Adrenal gland (tissue), 12 donors: ENCODE measurements around the gene ATP6V1C2. TPM values are rescaled to one million over a fixed set of nuclear protein-coding genes. Genes with fewer than 3 reads are reported as not detected.

ENCODE experiments used
- DNase-seq, 7 donors: peaks; one replicate each; pipeline ENCODE4 v3.0.0-alpha.2; 2019 to 2020
- H3K27ac ChIP-seq, 5 donors: fragments of 200-600 bp; sonication (generic) in 4 of 5; 1 replicate in 3 of 5; 2 replicates in 2 of 5; pipeline versions ENCODE4 v1.5.1 to v1.8.0; 2016 to 2020; ENCODE audit warnings: mild to moderate bottlenecking in 1 of 5
- H3K27me3 ChIP-seq: fragments of 200-600 bp; 2 replicates; pipeline ENCODE4 v1.8.0; 2021
- H3K36me3 ChIP-seq, 2 donors: fragments of 200-600 bp; replicated peaks in 1 of 2; 1 replicate in 1 of 2; 2 replicates in 1 of 2; pipeline versions ENCODE4 v1.5.1 to v1.8.0; 2018 to 2022
- H3K4me1 ChIP-seq, 2 donors: fragments of 200-600 bp; replicated peaks in 1 of 2; 1 replicate in 1 of 2; 2 replicates in 1 of 2; pipeline versions ENCODE4 v1.5.1 to v1.8.0; 2018 to 2021
- H3K4me3 ChIP-seq, 4 donors: fragments of 200-600 bp; sonication (generic) in 3 of 4; one replicate each; pipeline ENCODE4 v1.5.1; 2016 to 2018
- H3K9me3 ChIP-seq, 3 donors: fragments of 200-600 bp; sonication (generic) in 1 of 3; replicated peaks in 1 of 3; 1 replicate in 2 of 3; 2 replicates in 1 of 3; pipeline versions ENCODE4 v1.5.1 to v1.8.0; 2016 to 2021
- POLR2A ChIP-seq, 2 donors: fragments of 450-650 bp; IDR thresholded peaks; one replicate each; pipeline ENCODE4 v1.6.1; 2017; ENCODE audit warnings: antibody characterized with exemption in 2 of 2, mild to moderate bottlenecking in 2 of 2, moderate library complexity in 1 of 2
- WGBS, 4 donors: extraction: QIAGEN DNeasy Blood & Tissue Kit in 2 of 4; methylation state at CpG; one replicate each; pipeline versions ENCODE4 v1.1.5 to v1.1.7; 2013 to 2017; 5-methylcytosine and 5-hydroxymethylcytosine counted together
- intact Hi-C, 2 donors: fragments of 100-400 bp; cut with DNase I; formaldehyde crosslinking; loops; one replicate each; pipeline versions ENCODE4 v1.14.1 to v1.15.0; 2022 to 2023
- polyA plus RNA-seq, 3 donors: library from polyadenylated mRNA; stranded (reverse); fragments of 200-250 nt in 2 of 3; fragments of 350-450 nt in 1 of 3; fragmentation: Illumina TruSeq in 1 of 3; extraction: RNeasy Lipid Tissue Mini Kit (QIAGEN cat#74804) in 1 of 3; gene quantifications; one replicate each; pipeline ENCODE4 v1.2.3, GENCODE V29; 2013 to 2014
- total RNA-seq, 9 donors: library from RNA; depleted of rRNA in 4 of 9; stranded (reverse); fragments of >200 nt in 4 of 9; fragments of 120-200 nt in 1 of 9; fragmentation: NEBNext Ultra II Directional in 1 of 9; extraction: Animal tissue kit (Norgen Biotek cat#: 25700) in 1 of 9; gene quantifications; one replicate each; pipeline versions ENCODE4 v1.1.0 to v1.2.4, GENCODE V29; 2013 to 2023
- TF ChIP-seq, protein P1 (sequence below), 6 experiments: fragments of 450-650 bp in 4 of 6; fragments of 200-600 bp in 2 of 6; sonication (generic) in 1 of 6; IDR thresholded peaks; 1 replicate in 5 of 6; 2 replicates in 1 of 6; pipeline versions ENCODE4 v1.5.1 to v1.8.0; 2016 to 2021; ENCODE audit warnings: antibody characterized with exemption in 6 of 6, mild to moderate bottlenecking in 2 of 6, moderate library complexity in 1 of 6
- donor health status: healthy with polysubstance abuse.
- donor health status: Bipolar disorder and iron deficiency.
- donor health status: DM: yes; HTN: yes; CAD: no.
- donor health status: DM: no; HTN: no; CAD: no.
- donor health status: DM: no; HTN: no; CAD: no.
- donor health status: DM: yes; HTN: yes; CAD: no.

ATP6V1C2 gene
- total and polyA plus RNA-seq, 12 donors, result 0.14 to 7.7 (median 0.94) TPM; not detected in 1

DNA sequence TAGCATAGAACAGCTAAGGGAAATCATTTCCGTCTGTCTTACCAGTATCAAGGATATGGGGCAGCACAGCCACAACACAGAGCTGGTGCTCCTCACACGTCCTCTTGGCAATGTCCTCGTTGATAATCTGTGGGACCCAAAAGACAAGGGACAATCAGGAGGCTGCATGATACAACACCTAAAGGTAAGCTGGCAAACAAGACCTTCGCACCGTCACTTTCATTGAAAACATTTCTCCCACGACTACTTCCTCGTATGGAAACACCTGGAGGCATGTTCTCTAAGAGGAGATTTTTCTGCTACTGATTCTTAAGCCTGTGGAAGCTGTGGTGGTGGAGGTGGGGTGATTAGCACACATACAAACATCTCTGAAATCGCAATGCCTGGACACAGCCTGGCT lies 67.4 kb downstream of the ATP6V1C2 start:
- peaks cover 0 to 95% of the 10 kb centered on the region in 2 donors for H3K36me3 ChIP-seq
- H3K4me1 ChIP-seq, result no peaks in the 10 kb centered on the region
- TF ChIP-seq, protein P1, sequence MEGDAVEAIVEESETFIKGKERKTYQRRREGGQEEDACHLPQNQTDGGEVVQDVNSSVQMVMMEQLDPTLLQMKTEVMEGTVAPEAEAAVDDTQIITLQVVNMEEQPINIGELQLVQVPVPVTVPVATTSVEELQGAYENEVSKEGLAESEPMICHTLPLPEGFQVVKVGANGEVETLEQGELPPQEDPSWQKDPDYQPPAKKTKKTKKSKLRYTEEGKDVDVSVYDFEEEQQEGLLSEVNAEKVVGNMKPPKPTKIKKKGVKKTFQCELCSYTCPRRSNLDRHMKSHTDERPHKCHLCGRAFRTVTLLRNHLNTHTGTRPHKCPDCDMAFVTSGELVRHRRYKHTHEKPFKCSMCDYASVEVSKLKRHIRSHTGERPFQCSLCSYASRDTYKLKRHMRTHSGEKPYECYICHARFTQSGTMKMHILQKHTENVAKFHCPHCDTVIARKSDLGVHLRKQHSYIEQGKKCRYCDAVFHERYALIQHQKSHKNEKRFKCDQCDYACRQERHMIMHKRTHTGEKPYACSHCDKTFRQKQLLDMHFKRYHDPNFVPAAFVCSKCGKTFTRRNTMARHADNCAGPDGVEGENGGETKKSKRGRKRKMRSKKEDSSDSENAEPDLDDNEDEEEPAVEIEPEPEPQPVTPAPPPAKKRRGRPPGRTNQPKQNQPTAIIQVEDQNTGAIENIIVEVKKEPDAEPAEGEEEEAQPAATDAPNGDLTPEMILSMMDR (IDR thresholded peaks at IDR 0.05), result no peak
- no peak for TF ChIP-seq POLR2A (IDR thresholded peaks at IDR 0.05)
- intact Hi-C loops, result no loop called here
- H3K4me3 ChIP-seq, result no peak overlapping the region
- whole genome bisulfite sequencing, 4 donors, result 86 to 94% (median 90%) methylated on average over 8 of the region's 8 CpGs
- DNase-seq, result peak in 1 of 7 donors; percentile 25
- H3K27me3 ChIP-seq, result no peaks in the 10 kb centered on the region
- H3K9me3 ChIP-seq, result no peaks in the 10 kb centered on the region
- no peak overlapping the region for H3K27ac ChIP-seq

DNA sequence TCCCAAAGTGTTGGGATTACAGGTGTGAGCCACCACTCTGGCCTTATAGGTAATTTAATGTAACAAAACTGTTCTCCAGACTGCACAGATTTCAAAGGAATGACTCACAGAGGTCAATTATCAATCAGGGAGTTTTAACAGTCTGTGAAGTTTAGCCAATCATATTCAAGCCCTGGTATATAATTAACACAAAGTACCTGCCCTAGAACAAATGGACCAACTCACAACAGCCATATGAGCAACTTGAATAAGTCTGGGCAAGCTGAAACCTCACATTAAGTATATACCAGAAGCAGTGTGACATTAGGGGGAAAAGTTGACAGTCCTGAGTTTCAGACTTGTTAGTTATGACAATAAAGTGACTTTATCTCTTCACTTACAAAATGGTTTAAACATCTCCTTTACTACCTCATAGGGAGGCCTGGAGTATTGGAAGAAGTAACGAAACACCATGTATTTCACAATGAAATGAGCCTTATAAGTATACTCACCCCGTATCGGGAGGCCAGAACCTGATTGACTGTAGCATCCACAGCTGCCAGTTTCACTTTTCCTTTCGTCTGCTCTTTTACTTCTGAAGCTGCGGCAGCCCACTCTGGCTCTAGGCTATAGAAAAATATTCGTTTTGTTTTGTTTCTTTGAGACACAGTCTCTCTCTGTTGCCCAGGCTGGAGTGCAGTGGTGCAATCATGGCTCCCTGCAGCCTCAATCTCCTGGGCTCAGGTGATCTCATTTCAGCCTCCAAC lies 69.0 kb downstream of the ATP6V1C2 start:
- no peaks in the 10 kb centered on the region for H3K9me3 ChIP-seq
- peak in 1 of 7 donors; percentile 35 for DNase-seq
- H3K27ac ChIP-seq, result no peak overlapping the region
- H3K36me3 ChIP-seq, result peaks cover 0 to 80% of the 10 kb centered on the region in 2 donors
- H3K27me3 ChIP-seq, result no peaks in the 10 kb centered on the region
- H3K4me3 ChIP-seq, result no peak overlapping the region
- peaks cover 0 to 6% of the 10 kb centered on the region in 2 donors for H3K4me1 ChIP-seq
- TF ChIP-seq, protein P1 (IDR thresholded peaks at IDR 0.05), result no peak
- no peak for TF ChIP-seq POLR2A (IDR thresholded peaks at IDR 0.05)
- 85 to 89% (median 88%) methylated on average over 6 of the region's 6 CpGs for WGBS, 4 donors
- intact Hi-C loops, result no loop called here

DNA sequence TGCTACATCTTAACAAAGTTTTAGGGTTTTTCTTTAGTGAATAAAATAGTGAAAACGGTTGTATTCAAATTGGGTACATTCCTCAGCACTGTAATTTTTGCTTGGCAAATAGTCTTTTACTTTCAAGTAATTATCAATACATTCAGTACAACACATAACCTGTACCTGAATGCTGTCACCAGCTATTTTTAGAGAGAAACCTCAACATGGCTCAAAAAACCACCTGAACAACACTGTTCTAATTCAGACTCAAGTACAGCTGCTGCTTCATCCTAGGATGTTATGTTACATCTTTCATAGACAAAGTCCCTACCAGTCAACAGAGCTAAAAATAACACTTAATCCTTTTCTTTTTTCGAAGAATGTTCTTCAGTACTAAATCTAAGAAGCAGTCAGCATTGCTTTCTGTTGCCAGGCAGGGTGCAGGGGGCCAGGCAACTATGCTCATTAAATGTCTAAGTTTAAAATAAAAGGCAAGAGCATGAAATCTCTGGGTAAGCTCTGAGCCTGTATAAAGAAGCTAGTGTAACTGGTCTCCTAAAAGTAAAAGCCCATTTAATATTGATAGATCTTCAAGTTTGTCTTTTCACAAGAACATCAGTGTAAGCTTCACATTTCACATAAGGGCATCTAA lies 70.7 kb downstream of the ATP6V1C2 start:
- Histone ChIP-seq H3K27me3 (no peaks in the 10 kb centered on the region), H3K27ac (no peak overlapping the region), H3K4me3 (no peak overlapping the region), H3K36me3 (peaks cover 0 to 75% of the 10 kb centered on the region in 2 donors), H3K9me3 (no peaks in the 10 kb centered on the region), H3K4me1 (peaks cover 0 to 8% of the 10 kb centered on the region in 2 donors)
- WGBS, 4 donors, result 52 to 69% (median 59%) methylated on average over 2 of the region's 2 CpGs
- TF ChIP-seq, protein P1 (IDR thresholded peaks at IDR 0.05), result no peak
- no peak for TF ChIP-seq POLR2A (IDR thresholded peaks at IDR 0.05)
- intact Hi-C loops, result no loop called here
- DNase-seq, result no peak

DNA sequence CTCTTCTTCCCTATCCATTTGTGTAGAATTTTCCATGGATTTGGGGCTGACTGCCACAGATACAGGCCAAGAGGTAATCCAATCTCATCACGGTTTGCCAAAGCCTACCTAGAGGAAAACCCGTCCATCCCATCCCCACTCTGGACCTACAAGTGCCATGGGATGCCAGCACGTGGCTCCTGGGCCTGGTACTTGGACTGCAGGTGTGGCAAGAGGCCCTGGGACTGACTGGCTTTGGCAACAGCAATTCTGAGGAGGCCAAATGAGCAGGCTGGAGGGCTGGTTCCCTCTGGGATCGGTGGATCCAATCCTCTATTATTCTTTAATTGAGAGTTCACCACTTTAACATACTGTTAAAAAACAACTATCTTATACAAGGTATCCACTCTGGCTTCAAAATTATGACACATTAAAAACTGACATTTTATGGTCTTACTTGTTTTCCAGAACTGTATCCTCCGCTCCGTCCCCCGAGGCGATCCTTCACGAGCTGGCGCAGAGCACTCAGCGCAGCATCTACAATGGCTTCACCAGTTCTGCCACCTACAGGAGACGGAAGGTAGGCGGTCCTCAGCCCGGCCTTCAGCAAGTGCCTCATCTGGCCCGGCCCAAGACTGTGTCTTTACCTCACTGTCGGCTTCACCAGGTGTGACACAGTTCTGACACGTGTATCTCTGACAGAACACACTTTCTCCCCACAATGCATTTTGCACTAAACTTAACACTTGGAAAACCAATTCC lies 71.4 kb downstream of the ATP6V1C2 start:
- TF ChIP-seq, protein P1 (IDR thresholded peaks at IDR 0.05), result no peak
- no peak for TF ChIP-seq POLR2A (IDR thresholded peaks at IDR 0.05)
- Histone ChIP-seq H3K9me3 (no peaks in the 10 kb centered on the region), H3K27me3 (no peaks in the 10 kb centered on the region), H3K4me3 (no peak overlapping the region), H3K36me3 (peaks cover 0 to 75% of the 10 kb centered on the region in 2 donors), H3K4me1 (peaks cover 0 to 8% of the 10 kb centered on the region in 2 donors), H3K27ac (no peak overlapping the region)
- peak in 1 of 7 donors; percentile 48 for DNase-seq
- intact Hi-C loops, result no loop called here
- WGBS, 4 donors, result 91 to 92% (median 91%) methylated on average over 17 of the region's 17 CpGs
